HUDEP-2 (cell line): ENCODE results near the gene DCAF6.
"Not testable (repeated sequence)": the region's sequence is repeated elsewhere in the genome, so short reads cannot be mapped to it uniquely, and the experiment has no call there.

Experiments used
- DNase-seq, 76 experiments: peaks; one replicate each; lab custom pipeline; 2025; ENCODE audit not compliant: unreplicated experiment in 76 of 76; lab: John Stamatoyannopoulos, UW

Gene DCAF6

DNA sequence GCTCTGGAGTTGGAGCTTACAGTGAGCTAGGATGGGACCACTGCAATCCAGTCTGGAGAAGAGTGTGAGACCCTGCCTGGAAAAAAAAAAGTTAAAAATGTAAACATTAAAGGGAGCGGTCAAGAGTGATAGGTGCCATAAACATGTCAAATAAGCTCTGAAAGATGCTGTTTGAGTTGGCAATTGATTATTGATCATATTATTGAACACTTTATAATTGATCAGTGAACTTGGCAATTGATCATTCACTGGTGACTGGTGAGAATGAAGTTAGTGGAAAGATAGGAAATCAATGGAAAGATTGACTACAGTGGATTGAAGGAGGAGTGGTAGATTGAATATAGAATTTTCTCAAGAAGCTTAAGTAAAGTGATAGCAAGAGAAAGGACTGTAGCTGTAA lies 64.7 kb downstream of the DCAF6 start:
- no peak for DNase-seq

DNA sequence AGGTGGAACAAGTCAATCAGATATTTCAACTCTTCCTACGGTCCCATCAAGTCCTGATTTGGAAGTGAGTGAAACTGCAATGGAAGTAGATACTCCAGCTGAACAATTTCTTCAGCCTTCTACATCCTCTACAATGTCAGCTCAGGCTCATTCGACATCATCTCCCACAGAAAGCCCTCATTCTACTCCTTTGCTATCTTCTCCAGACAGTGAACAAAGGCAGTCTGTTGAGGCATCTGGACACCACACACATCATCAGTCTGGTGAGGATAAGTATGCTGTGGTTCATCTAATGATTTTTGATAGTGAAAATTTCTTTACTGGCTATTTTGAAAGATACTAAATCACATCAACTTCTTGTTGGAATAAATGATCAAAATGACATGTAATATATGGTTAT lies 68.0 kb downstream of the DCAF6 start:
- peak in 4 of 76 experiments; percentile 4 to 37 (median 7) for DNase-seq

DNA sequence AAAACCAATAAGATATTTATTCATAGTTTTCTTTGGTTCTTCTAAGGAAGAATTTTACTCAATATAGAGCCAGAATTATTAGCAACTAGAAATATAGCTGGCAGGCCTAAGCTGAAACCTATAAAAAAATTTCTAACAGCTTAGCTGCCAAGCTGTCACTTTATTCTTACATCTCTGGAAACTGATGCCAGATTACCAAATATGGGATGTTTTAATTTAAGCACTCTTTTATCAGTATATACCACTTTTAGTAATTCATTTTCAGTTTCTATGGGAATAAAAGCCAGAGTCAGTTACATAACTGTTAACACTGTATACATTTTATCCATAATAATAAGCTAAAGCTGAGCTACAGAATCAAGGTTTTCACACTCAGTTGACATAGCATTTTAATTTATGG lies 69.0 kb downstream of the DCAF6 start:
- DNase-seq, result no peak

DNA sequence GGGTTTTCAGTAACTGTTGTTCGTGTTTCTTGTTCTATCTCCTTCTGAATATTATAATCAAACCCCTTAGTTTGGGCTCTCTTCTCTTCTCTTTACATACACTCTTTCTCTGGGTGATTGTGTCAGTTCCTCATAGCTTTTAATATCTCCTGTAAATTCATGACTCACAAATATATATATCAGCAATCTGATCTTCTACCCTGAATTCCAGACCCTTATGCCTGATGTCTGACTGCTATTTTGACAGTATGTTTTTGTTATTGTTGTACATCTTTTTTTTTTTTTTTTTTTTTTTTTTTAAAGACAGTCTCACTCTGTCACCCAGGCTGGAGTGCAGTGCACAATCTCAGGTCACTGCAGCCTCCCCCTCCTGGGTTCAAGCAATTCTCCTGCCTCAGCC lies 71.2 kb downstream of the DCAF6 start:
- DNase-seq, result no peak

DNA sequence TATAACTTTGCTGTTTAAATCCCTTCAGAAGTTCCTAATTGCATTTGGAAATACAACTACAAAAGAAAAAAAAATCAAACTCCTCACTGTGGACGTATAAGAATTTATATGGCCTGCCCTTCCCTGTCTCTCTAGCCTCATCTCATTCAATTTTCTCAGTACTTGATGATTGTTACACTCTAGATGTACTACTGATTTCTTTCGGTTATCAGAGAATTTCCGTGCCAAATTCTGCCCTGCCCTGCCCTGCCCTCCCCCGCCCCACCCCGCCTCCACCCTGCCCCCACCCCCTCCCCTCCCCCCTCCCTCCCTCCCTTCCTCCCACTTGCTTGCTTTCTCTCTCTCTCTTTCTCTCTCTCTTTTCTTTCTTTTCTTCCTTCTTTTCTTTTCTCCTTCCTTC lies 72.1 kb downstream of the DCAF6 start:
- DNase-seq, result peak in 33 of 76 experiments; percentile 2 to 68 (median 24)

DNA sequence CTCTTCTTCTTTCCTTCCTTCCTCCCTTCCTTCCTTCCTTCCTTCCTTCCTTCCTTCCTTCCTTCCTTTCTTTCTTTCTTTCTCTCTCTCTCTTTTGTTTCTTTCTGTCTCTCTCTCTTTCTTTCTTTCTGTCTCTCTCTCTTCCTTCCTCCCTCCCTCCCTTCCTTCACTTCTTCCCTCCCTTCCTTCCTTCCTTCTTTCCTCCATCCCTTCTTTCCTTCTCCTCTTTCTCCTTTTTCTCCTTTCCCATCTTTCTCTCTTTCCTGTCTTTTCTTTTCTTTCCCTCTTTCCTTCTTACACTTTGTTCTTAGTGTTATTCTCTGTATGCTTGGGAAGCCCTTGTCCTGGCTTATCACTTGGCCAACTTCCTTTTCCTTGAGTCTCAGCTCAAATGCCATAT lies 72.8 kb downstream of the DCAF6 start:
- no peak for DNase-seq

DNA sequence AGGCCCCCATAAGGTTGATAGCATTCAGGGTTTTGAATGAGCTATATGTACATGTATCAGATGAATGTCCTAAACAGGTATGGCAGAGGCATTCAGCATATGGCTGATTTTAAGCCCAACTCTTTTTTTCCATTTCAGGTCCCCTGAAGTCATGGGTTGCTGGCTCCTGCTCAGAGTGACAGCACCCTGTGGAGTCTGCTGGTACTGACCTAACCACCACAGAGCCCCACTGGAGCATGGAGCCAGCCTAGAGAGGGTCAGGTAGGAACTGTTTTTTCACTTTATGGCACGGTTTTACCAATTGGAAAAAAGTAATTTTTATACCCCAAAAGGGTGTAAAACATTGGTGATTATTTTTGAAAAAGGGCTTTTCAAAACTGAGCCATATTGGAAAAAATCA lies 82.9 kb downstream of the DCAF6 start:
- peak in 8 of 76 experiments; percentile 2 to 15 (median 7) for DNase-seq

DNA sequence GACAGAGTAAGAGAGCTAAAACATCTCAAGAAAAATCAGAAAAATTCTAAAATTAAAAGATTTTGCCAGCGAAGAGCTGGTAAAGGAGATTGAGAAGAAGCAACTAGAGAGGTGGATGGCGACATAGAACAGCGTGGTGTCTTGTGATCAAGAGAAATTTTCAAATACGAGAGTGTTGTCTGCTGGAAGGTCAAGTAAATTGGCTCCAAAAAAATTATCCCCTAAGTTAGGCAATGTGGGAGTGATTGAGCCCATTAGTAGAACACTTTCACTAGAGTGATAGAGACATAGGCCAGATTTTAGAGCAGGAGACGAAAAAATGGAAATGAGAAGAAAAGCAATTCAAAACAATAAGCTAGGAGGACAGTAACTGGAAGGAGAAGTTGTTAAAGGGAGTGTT lies 94.7 kb downstream of the DCAF6 start:
- no peak for DNase-seq

DNA sequence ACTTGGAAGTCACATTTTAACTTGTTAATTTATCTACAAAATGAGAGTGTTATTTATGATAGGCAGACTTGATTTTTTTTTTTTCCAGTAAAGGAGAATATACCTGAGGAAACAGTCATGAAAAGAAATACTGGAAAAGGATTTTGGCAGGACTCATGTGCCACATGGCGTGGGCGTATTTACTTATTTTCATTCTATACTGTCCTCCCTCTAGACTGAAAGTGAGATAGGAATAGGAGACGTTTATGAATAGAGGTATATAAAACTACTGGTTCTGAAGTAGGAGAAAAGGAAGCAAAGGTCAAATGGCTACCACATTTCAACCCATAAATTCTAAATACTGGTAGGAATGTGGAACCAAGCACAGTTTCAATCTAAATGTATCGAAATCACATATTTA lies 95.1 kb downstream of the DCAF6 start:
- no peak for DNase-seq

DNA sequence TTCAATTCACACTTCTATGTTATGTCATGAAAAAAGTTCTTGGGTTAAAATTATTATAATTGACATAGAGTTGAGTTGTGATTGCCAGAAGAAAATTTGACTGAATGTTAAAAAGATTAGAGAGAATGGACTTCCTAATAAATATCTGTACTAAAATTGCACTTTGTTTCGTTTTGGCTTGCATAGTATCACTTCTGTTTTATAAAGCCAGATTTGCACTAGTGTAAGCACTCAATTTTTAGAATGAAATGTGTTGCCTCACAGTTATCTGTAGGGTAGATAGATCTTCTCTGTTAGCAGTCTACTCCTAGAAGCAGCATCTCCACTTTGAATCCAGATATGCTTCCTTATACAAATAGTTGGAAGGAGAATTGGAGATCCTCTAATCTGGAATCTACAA lies 95.5 kb downstream of the DCAF6 start:
- no peak for DNase-seq

DNA sequence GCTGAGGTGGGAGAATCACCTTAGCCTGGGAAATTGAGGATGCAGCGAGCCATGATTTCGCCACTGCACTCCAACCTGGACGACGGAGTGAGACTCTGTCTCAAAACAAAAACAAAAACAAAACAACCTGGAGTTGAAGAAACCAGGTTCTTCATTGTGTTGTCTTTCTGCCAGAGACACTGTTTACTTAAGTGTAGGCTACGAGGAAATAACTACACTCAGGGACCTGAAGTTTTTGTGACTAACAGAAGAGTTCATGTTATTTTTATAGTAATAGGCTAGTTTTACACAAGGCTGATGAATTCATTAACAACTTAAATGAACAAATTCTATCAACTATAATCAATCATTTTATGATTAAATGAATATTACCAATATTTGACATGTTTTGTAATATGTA lies 98.9 kb downstream of the DCAF6 start:
- no peak for DNase-seq

DNA sequence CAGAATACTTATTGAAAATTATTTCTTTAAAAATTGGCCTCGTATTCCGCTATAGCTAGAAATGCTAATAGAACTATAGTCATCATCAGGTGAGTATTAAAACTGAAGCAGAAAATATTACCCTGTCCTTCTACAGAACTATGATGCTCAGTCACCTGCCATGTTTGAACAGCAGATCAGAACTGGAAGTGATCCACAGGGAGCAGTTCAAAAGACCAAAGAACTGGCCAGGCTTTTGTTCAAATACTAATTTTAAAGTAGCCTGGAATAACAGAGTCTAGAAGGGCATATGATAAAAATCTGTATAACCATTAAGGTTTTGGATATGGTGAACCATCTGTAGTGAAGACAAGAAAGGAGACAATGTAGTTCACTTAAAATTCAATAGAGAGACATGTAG lies 105.9 kb downstream of the DCAF6 start:
- no peak for DNase-seq

DNA sequence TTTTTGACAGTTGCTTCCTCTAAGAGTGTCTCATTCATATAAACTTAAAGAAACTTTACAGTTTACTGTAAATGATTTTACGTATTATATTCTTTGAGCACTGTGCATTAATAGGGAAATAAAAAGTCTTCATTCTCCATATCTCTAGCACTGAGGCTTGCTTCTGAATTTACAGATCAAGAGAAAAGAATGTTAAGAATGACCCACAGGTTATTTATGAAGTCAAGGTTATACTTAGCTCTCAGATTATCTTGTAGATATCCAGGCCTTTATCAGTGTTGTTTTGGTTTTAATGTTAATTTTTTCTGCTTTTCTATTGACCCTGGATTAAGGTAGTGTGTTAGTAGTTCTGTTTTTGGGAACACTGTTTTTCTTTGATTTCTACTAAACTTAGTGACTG lies 108.8 kb downstream of the DCAF6 start:
- DNase-seq, result no peak

DNA sequence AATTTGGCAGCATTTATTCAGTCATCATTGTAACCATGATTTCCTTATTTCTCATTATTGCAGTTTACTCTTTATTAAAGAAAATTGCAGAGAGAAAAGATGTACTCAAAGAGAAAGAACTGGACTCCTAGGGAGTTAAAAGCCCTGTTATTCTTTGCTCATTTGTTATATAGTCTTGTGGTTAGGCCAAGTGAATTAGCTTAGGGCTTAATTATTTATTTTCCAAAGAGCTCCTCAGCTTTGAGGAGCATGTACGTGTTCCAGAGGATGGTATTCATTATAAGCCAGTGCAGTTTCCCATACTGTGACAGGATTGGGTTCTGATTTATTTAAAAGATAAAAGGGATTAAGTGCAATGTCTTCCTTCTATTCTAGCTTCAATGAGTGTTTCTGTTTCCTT lies 113.8 kb downstream of the DCAF6 start:
- DNase-seq, result no peak

DNA sequence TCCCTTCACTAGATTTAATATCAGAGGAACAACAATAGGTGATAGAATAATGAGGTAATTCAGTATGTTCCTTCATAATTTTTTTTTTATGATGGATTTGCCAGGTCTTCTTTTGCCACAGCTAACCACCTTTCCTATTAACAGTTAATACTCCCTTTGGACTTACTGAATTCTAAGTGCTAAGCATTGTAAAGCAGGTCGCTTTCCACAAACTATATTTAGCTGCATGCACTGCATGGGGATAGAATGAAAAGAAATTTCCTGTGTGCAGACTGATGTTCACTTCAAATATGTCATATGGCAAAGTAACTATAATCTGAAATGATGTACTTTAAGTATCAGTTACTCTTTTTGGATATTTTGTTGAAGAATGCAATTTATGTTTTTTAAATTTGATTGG lies 114.4 kb downstream of the DCAF6 start:
- DNase-seq, result no peak

DNA sequence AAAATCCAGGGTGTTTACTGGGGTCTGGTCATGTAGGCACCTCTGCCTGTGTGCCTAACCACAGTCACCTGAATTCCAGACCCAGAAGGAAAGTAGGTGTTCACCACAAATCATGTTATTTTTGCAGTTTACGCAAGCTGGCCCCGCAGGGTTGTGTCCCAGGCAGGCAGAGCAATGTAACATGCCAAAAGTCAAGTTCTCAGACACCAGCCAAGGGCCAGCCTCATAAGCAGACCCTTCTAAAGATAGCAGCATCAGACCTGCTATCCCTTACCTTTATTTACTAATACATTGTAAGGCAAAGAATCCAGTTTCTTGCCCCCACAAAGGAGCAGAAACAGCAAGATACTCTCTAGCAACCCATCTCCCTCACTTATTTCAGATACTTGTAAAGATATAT lies 117.2 kb downstream of the DCAF6 start:
- no peak for DNase-seq

DNA sequence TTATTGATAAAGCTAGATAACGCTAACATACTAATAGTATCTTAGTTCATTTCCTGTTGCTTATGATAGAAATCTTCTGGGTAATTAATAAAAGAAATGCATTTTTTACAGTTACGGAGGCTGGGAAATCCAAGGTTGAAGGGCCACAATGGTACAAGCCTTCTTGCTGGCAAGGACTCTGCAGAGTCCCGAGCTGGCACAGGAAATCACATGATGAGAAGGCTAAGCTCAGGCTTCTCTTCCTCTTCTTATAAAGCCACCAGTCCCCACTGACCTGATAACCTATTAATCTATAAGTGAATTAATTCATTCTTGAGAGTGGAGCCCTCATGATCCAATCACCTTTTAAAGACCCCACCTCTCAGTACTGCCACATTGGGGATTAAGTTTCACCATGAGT lies 117.6 kb downstream of the DCAF6 start:
- no peak for DNase-seq

DNA sequence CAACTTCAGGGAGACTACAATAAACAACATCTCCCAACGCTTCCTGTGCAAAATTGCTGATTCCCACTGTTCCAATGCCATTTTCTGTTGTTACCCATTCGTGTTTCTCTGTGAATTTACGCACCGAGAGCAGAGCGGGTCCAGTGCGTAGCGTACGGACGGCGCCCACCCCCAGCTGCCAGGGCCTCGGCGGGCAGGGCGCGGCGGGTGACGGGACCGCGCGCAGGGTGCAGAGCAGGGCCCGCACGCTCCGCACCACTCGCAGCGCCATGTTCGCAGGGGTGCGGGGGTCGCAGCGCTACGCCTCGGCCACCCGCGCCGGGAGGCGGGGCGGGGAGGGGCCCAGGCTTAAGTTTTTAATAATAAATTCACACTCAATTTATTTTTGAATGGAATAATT lies 119.7 kb downstream of the DCAF6 start:
- DNase-seq, result not testable (repeated sequence)

DNA sequence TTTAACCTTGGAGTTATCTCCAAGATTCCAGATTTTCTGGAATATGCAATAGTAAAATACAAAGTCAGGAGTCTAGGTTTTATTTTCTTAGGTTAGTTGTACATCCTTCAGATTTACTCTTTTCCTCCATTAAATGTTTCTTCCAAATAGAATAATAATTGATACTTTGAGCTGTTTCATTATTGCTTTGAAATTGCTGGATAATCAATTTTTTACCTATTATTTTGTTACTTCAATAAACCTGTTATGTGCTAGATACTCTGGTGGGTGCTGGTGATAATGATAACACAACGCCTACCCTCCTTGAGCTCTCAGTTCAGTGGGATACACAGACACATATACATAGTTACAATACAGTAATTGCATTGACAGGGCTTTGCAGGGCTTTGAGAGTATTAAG lies 120.9 kb downstream of the DCAF6 start:
- DNase-seq, result no peak

DNA sequence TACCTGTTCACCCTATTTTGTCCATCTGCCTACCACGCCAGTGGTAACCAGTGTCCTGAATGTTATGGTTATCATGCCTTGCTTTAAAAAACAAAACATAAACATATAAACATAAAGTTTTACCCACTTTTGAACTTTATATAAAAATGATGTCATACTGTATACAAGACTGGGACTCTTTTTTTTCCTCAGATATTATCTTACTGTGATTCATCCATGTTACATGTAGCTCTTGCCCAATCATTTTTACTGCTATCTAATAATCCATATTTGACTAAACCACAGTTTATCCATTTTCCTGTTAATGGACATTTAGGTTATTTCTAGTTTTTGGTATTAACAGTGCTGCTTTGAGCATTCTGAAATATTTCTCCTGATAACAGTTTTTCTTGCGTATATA lies 121.4 kb downstream of the DCAF6 start:
- no peak for DNase-seq

DNA sequence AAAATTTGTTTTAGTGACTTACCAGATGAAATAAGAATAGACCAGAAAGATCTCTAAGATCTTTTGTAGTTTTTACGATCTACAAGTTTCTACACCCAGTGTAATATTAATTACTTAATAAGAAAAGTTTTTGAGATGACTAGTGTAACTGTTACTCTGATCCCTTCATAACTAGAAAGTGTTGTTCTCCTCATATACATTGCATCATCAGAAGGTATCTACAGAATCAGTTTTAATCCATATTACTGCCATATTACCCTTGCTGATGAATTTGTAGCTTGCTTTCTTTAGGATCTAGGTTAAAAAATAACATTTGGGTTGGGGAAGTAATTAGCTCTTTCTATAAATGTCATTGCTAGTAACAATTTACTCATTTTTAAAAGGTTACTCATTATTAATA lies 127.7 kb downstream of the DCAF6 start:
- DNase-seq, result no peak

DNA sequence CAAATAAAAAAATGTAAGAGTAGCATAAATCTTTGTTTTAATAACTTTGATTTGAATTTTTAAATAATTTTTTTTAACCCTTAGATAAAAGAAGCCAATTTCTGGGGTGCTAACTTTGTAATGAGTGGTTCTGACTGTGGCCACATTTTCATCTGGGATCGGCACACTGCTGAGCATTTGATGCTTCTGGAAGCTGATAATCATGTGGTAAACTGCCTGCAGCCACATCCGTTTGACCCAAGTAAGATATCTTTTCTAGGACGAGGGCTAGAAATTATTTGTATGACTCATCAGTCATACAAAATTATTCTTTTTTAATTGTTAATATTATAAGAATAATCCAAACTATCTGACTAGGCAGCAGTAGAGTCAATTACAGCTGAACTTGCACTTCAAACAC lies 129.0 kb downstream of the DCAF6 start:
- peak in 13 of 76 experiments; percentile 4 to 26 (median 13) for DNase-seq

DNA sequence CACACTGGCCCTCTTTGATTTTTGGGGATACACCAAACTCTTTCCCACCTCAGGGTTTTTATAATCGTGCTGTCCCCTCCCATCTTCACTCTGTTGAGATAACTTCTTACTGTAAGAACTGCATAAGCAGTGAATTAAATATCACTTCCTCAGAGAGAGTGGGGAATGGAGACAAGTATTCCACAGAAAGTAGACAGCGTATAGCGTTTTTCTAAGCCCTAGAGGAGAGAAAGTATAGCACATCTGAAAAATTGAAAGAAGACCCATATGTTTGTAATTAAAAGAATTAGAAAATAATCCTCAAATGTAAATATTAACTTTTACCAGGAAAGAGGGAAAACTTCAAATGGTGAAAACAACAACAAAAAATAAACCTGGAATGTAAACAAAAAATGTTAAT lies 132.9 kb downstream of the DCAF6 start:
- DNase-seq, result no peak

DNA sequence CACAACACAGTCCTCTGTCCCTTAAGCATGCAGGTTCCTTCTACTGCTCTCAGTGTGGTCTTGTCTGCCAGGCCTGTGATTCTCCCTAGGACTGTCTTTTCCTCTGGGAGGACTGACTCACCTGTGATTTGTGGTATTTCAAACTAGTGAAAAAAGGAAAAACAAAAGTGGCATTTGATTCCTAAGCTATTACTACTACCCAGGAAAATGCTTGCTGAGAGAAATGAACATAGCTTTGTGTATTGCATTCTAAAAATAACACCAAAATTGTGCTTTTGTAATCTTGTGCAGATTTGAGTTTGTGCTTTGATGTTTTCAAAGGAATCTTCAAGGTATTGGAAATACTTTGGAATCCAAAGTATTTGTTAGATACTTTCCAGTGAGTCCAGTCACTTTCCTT lies 143.3 kb downstream of the DCAF6 start:
- DNase-seq, result no peak
